IMR-90 (cell line): ENCODE results near the gene FGF12. TPM values are rescaled to one million over a fixed set of nuclear protein-coding genes. Genes with fewer than 3 reads are reported as not detected.

Source experiments
- ATAC-seq: fragments of 200-7000 bp; cut with Tn5 transposase; 2 replicates; pipeline ENCODE4 v1.9.1; 2020; ENCODE audit warnings: low read depth, mild to moderate bottlenecking, moderate library complexity
- BruUV-seq: library from RNA; stranded (reverse); fragments of 400-500 nt; replicated peaks from 2 replicates; lab custom pipeline; 2021; lab: Mats Ljungman, UMichigan
- CTCF ChIA-PET: fragments of 300-600 bp; formaldehyde crosslinking; extraction: SDS; loops from one replicate; lab custom pipeline; 2021; ENCODE audit warnings: antibody characterized with exemption; lab: Yijun Ruan, JAX
- POLR2A ChIA-PET: fragments of 300-600 bp; sonication (Branson Sonifier 250); formaldehyde crosslinking; loops from one replicate; lab custom pipeline; 2022; ENCODE audit warnings: antibody characterized with exemption; ENCODE audit not compliant: unreplicated experiment; lab: Charles Lee
- DNase-seq: peaks from one replicate; pipeline ENCODE4 v3.0.0; 2013
- H2AFZ ChIP-seq: replicated peaks from 2 replicates; pipeline ENCODE3; 2013; ENCODE audit warnings: low read length, mild to moderate bottlenecking; ENCODE audit not compliant: poor library complexity
- H2AK5ac ChIP-seq: 2 replicates; pipeline ENCODE4 v1.6.1; 2013; ENCODE audit warnings: low read depth, low read length, inconsistent platforms
- H2AK9ac ChIP-seq: replicated peaks from 2 replicates; pipeline ENCODE3; 2013; ENCODE audit warnings: mild to moderate bottlenecking, low read depth, low read length, moderate library complexity; ENCODE audit not compliant: poor library complexity
- H2BK120ac ChIP-seq: 2 replicates; pipeline ENCODE4 v1.6.1; 2013; ENCODE audit warnings: low read depth, low read length, inconsistent platforms
- H2BK15ac ChIP-seq: 3 replicates; pipeline ENCODE4 v1.6.1; 2013; ENCODE audit warnings: low read depth, low read length, inconsistent platforms
- H2BK20ac ChIP-seq: 2 replicates; pipeline ENCODE4 v1.6.1; 2013; ENCODE audit warnings: low read depth, mild to moderate bottlenecking, inconsistent platforms, low read length, moderate library complexity
- H2BK5ac ChIP-seq: 2 replicates; pipeline ENCODE4 v1.6.1; 2013; ENCODE audit warnings: mild to moderate bottlenecking, low read depth, low read length, inconsistent platforms; ENCODE audit not compliant: poor library complexity, severe bottlenecking
- H3K14ac ChIP-seq: replicated peaks from 2 replicates; pipeline ENCODE4 v1.6.1; 2013; ENCODE audit warnings: low read depth, low read length, inconsistent platforms
- H3K18ac ChIP-seq: 2 replicates; pipeline ENCODE4 v1.6.1; 2013; ENCODE audit warnings: low read depth, low read length, control low read depth
- H3K23ac ChIP-seq: 2 replicates; pipeline ENCODE4 v1.6.1; 2013; ENCODE audit warnings: low read depth, low read length, inconsistent platforms
- H3K27ac ChIP-seq: 2 replicates; pipeline ENCODE4 v1.5.1; 2013; ENCODE audit warnings: mild to moderate bottlenecking, control low read depth, low read length; ENCODE audit not compliant: insufficient read depth
- H3K27me3 ChIP-seq: 2 replicates; pipeline ENCODE4 v1.6.1; 2013; ENCODE audit warnings: low read length; ENCODE audit not compliant: control insufficient read depth, insufficient read depth
- H3K36me3 ChIP-seq: 2 replicates; pipeline ENCODE4 v1.6.1; 2013; ENCODE audit warnings: low read length, mixed read lengths; ENCODE audit not compliant: control insufficient read depth, insufficient read depth
- H3K4ac ChIP-seq: 2 replicates; pipeline ENCODE4 v1.6.1; 2013; ENCODE audit warnings: low read depth, low read length, inconsistent platforms
- H3K4me1 ChIP-seq: 2 replicates; pipeline ENCODE4 v1.6.1; 2013; ENCODE audit warnings: low read length, mixed read lengths; ENCODE audit not compliant: control insufficient read depth, insufficient read depth
- H3K4me2 ChIP-seq: 2 replicates; pipeline ENCODE4 v1.6.1; 2013; ENCODE audit warnings: low read depth, mild to moderate bottlenecking, control low read depth, low read length, moderate library complexity
- H3K4me3 ChIP-seq: 2 replicates; pipeline ENCODE4 v1.5.1; 2013; ENCODE audit warnings: low read depth, mild to moderate bottlenecking, control low read depth, low read length, moderate library complexity; ENCODE audit not compliant: insufficient read depth
- H3K56ac ChIP-seq: 2 replicates; pipeline ENCODE4 v1.6.1; 2013; ENCODE audit warnings: low read length, inconsistent platforms; ENCODE audit not compliant: insufficient read depth; ENCODE audit errors: extremely low read depth
- H3K79me1 ChIP-seq, 2 experiments: 2 replicates each; pipeline ENCODE4 v1.6.1; 2013; ENCODE audit warnings: low read length in 2 of 2, inconsistent platforms in 1 of 2, low read depth in 1 of 2
- H3K9ac ChIP-seq: 2 replicates; pipeline ENCODE4 v1.6.1; 2013; ENCODE audit warnings: low read depth, low read length, control low read depth
- H3K9me1 ChIP-seq: 2 replicates; pipeline ENCODE4 v1.6.1; 2013; ENCODE audit warnings: low read length, inconsistent platforms; ENCODE audit not compliant: insufficient read depth
- H3K9me3 ChIP-seq: 2 replicates; pipeline ENCODE4 v1.6.1; 2013; ENCODE audit warnings: low read length; ENCODE audit not compliant: control insufficient read depth, insufficient read depth
- H4K20me1 ChIP-seq: 2 replicates; pipeline ENCODE4 v1.6.1; 2013; ENCODE audit warnings: low read length, inconsistent platforms; ENCODE audit not compliant: insufficient read depth
- H4K5ac ChIP-seq: 2 replicates; pipeline ENCODE4 v1.6.1; 2013; ENCODE audit warnings: mild to moderate bottlenecking, low read depth, low read length, control low read depth
- H4K8ac ChIP-seq, 2 experiments: 2 replicates each; pipeline ENCODE4 v1.6.1; 2013; ENCODE audit warnings: low read depth in 2 of 2, low read length in 2 of 2, control low read depth in 1 of 2, inconsistent platforms in 1 of 2
- H4K91ac ChIP-seq: 2 replicates; pipeline ENCODE4 v1.6.1; 2013; ENCODE audit warnings: low read depth, low read length, inconsistent platforms; ENCODE audit not compliant: insufficient read depth
- BHLHE40 ChIP-seq: fragments of 150-350 bp; IDR thresholded peaks from 2 replicates; pipeline ENCODE4 v1.6.1; 2016; ENCODE audit warnings: mild to moderate bottlenecking, low read depth, low read length
- CEBPB ChIP-seq: IDR thresholded peaks from 2 replicates; pipeline ENCODE4 v1.6.1; 2012; ENCODE audit warnings: low read depth, low read length, improper control_type of control experiment
- CHD1 ChIP-seq: IDR thresholded peaks from 2 replicates; pipeline ENCODE4 v1.6.1; 2012; ENCODE audit warnings: low read depth, low read length, improper control_type of control experiment
- FOS ChIP-seq: fragments of 150-350 bp; IDR thresholded peaks from 2 replicates; pipeline ENCODE4 v1.6.1; 2016; ENCODE audit warnings: low read depth, low read length
- MAFK ChIP-seq: IDR thresholded peaks from 2 replicates; pipeline ENCODE4 v1.6.1; 2012; ENCODE audit warnings: low read depth, low read length, improper control_type of control experiment
- MAZ ChIP-seq: IDR thresholded peaks from 2 replicates; pipeline ENCODE4 v1.6.1; 2012; ENCODE audit warnings: low read depth, mild to moderate bottlenecking, low read length, improper control_type of control experiment, moderate library complexity, borderline replicate concordance
- MXI1 ChIP-seq: IDR thresholded peaks from 2 replicates; pipeline ENCODE4 v1.6.1; 2012; ENCODE audit warnings: low read depth, mild to moderate bottlenecking, low read length, moderate library complexity, borderline replicate concordance
- NFE2L2 ChIP-seq: fragments of 150-350 bp; IDR thresholded peaks from 2 replicates; pipeline ENCODE4 v1.6.1; 2016; ENCODE audit warnings: low read depth, mild to moderate bottlenecking, low read length
- POLR2A ChIP-seq: IDR thresholded peaks from 2 replicates; pipeline ENCODE4 v1.6.1; 2012; ENCODE audit warnings: mild to moderate bottlenecking, low read depth, low read length
- RAD21 ChIP-seq: IDR thresholded peaks from 2 replicates; pipeline ENCODE4 v1.6.1; 2012; ENCODE audit warnings: low read length, improper control_type of control experiment
- RCOR1 ChIP-seq: IDR thresholded peaks from 2 replicates; pipeline ENCODE4 v1.6.1; 2012; ENCODE audit warnings: mild to moderate bottlenecking, low read length, improper control_type of control experiment; ENCODE audit not compliant: insufficient replicate concordance
- RFX5 ChIP-seq: IDR thresholded peaks from 2 replicates; pipeline ENCODE4 v1.8.0; 2012; ENCODE audit warnings: low read depth, mild to moderate bottlenecking, low read length, moderate library complexity
- SMC3 ChIP-seq: fragments of 150-350 bp; IDR thresholded peaks from 2 replicates; pipeline ENCODE4 v1.6.1; 2016; ENCODE audit warnings: low read depth, mild to moderate bottlenecking, antibody characterized with exemption, low read length, moderate library complexity
- USF2 ChIP-seq: fragments of 150-350 bp; IDR thresholded peaks from 2 replicates; pipeline ENCODE4 v1.6.1; 2017; ENCODE audit warnings: mild to moderate bottlenecking, antibody characterized with exemption, low read length, low read depth
- WGBS, 2 experiments: methylation state at CpG; one replicate each; pipeline versions ENCODE4 v1.1.5 to v1.1.7; 2013; ENCODE audit warnings: missing lambda C conversion rate in 2 of 2; ENCODE audit not compliant: insufficient read length in 1 of 2; ENCODE audit errors: extremely low coverage in 2 of 2; 5-methylcytosine and 5-hydroxymethylcytosine counted together
- dilution Hi-C: fragments of 300-500 bp; cut with HindIII; formaldehyde crosslinking; loops from one replicate; pipeline ENCODE4 v1.14.3; 2018; ENCODE audit warnings: low sequenced_read_pairs; ENCODE audit not compliant: unreplicated experiment
- in situ Hi-C: fragments of 300-500 bp; cut with MboI; formaldehyde crosslinking; loops from 3 replicates; pipeline ENCODE4 v1.14.3; 2019; ENCODE audit warnings: low sequenced_read_pairs, inconsistent platforms, mixed read lengths
- intact Hi-C: fragments of 100-400 bp; cut with micrococcal nuclease; formaldehyde crosslinking; loops from 2 replicates; pipeline ENCODE4 v1.10.0; 2022
- polyA plus RNA-seq, 3 experiments: library from polyadenylated mRNA; depleted of rRNA; stranded (reverse); fragments of >200 nt; gene quantifications; 2 replicates each; pipeline ENCODE4 v1.2.3, GENCODE V29; 2012; ENCODE audit warnings: low replicate concordance in 1 of 3
- total RNA-seq: library from RNA; depleted of rRNA; stranded (reverse); fragments of >200 nt; gene quantifications from 2 replicates; pipeline ENCODE4 v1.2.3, GENCODE V29; 2012
- TF ChIP-seq, protein P1 (sequence below): conservative IDR thresholded peaks from 2 replicates; pipeline ENCODE4 v1.5.1; 2012; ENCODE audit warnings: mild to moderate bottlenecking, low read depth, low read length, improper control_type of control experiment
- TF ChIP-seq, protein P2 (sequence below): fragments of 150-350 bp; IDR thresholded peaks from 2 replicates; pipeline ENCODE4 v1.6.1; 2016; ENCODE audit warnings: low read depth, mild to moderate bottlenecking, low read length, moderate library complexity, borderline replicate concordance

The FGF12 gene
- total and polyA plus RNA-seq, 2 of the 4 experiments (the other 2 are of a cell fraction): not detected

DNA sequence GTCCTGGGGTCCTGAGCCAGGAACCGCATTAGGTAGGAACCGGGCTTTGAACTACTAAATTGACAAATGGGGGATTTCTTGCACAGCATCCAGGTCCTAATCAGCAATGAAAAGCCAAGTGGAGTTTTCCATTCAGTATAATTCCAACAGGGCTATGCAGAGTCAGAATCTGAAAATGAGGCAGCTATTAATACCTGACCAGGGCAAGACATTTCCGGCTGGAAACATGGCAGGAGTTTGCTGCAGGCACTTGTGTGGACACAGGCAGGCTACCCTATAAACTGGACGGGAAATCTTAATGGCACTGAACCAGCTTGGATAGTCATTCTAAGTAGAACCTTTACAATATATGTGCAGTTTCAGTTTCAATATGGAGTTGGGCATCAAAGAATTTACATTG lies 553.1 kb downstream of the FGF12 start:
- Histone ChIP-seq H2AFZ (no peak overlapping the region), H3K56ac (no peak overlapping the region), H3K4me3 (no peak overlapping the region), H3K18ac (no peak overlapping the region), H2BK15ac (no peak overlapping the region), H3K36me3 (no peaks in the 10 kb centered on the region), H2AK9ac (no peak overlapping the region), H3K27ac (no peak overlapping the region), H3K14ac (no peak overlapping the region), H3K9ac (no peak overlapping the region), H3K4ac (no peak overlapping the region), H2BK5ac (no peak overlapping the region), H3K9me1 (no peaks in the 10 kb centered on the region), H3K4me1 (no peaks in the 10 kb centered on the region), H4K91ac (no peak overlapping the region), H2AK5ac (no peak overlapping the region), H3K9me3 (peaks cover 9% of the 10 kb centered on the region), H3K23ac (no peak overlapping the region), H4K5ac (no peak overlapping the region), H4K8ac (no peak overlapping the region), H3K4me2 (no peak overlapping the region), H2BK120ac (no peak overlapping the region), H3K27me3 (no peaks in the 10 kb centered on the region), H3K79me1 (no peaks in the 10 kb centered on the region), H4K20me1 (no peaks in the 10 kb centered on the region), H2BK20ac (no peak overlapping the region)
- ATAC-seq (no peak), DNase-seq (no peak)
- in situ Hi-C loops (no loop called here), intact Hi-C loops (no loop called here), dilution Hi-C loops (no loop called here)
- ChIA-PET POLR2A (no interaction called here), CTCF (no interaction called here)
- no TSS peak for BruUV-seq
- TF ChIP-seq, protein P1, sequence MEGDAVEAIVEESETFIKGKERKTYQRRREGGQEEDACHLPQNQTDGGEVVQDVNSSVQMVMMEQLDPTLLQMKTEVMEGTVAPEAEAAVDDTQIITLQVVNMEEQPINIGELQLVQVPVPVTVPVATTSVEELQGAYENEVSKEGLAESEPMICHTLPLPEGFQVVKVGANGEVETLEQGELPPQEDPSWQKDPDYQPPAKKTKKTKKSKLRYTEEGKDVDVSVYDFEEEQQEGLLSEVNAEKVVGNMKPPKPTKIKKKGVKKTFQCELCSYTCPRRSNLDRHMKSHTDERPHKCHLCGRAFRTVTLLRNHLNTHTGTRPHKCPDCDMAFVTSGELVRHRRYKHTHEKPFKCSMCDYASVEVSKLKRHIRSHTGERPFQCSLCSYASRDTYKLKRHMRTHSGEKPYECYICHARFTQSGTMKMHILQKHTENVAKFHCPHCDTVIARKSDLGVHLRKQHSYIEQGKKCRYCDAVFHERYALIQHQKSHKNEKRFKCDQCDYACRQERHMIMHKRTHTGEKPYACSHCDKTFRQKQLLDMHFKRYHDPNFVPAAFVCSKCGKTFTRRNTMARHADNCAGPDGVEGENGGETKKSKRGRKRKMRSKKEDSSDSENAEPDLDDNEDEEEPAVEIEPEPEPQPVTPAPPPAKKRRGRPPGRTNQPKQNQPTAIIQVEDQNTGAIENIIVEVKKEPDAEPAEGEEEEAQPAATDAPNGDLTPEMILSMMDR: no peak
- no peak for TF ChIP-seq RCOR1
- TF ChIP-seq RAD21: no peak
- no peak for TF ChIP-seq SMC3
- no peak for TF ChIP-seq FOS
- TF ChIP-seq MAFK: no peak
- no peak for TF ChIP-seq MXI1
- TF ChIP-seq USF2: no peak
- no peak for TF ChIP-seq CEBPB
- no peak for TF ChIP-seq CHD1
- no peak for TF ChIP-seq MAZ
- TF ChIP-seq NFE2L2: no peak
- no peak for TF ChIP-seq RFX5
- TF ChIP-seq, protein P2, sequence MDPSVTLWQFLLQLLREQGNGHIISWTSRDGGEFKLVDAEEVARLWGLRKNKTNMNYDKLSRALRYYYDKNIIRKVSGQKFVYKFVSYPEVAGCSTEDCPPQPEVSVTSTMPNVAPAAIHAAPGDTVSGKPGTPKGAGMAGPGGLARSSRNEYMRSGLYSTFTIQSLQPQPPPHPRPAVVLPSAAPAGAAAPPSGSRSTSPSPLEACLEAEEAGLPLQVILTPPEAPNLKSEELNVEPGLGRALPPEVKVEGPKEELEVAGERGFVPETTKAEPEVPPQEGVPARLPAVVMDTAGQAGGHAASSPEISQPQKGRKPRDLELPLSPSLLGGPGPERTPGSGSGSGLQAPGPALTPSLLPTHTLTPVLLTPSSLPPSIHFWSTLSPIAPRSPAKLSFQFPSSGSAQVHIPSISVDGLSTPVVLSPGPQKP: no peak
- TF ChIP-seq POLR2A: no peak
- TF ChIP-seq BHLHE40: no peak
- WGBS, 2 experiments: 80% methylated on average over 2 of the region's 4 CpGs; no CpG with 5 or more reads in 1 of the 2 experiments
